Tibial nerve (tissue), 4 donors: ENCODE measurements around the gene CCN2. TPM values are rescaled to one million over a fixed set of nuclear protein-coding genes. Genes with fewer than 3 reads are reported as not detected.

ENCODE experiments used
- DNase-seq, 2 donors: peaks; one replicate each; pipeline ENCODE4 v3.0.0-alpha.2; 2019; ENCODE audit warnings: low spot score in 2 of 2
- H3K27ac ChIP-seq, 4 donors: fragments of 200-600 bp; sonication (generic) in 3 of 4; one replicate each; pipeline ENCODE4 v1.5.1; 2017 to 2019; ENCODE audit warnings: mild to moderate bottlenecking in 1 of 4
- H3K27me3 ChIP-seq, 2 donors: fragments of 200-600 bp; sonication (generic) in 1 of 2; one replicate each; pipeline versions ENCODE4 v1.5.1 to v1.6.0; 2017 to 2019
- H3K36me3 ChIP-seq, 3 donors: fragments of 200-600 bp; sonication (generic); one replicate each; pipeline ENCODE4 v1.5.1; 2018 to 2019
- H3K4me1 ChIP-seq, 4 donors: fragments of 200-600 bp; sonication (generic) in 3 of 4; one replicate each; pipeline ENCODE4 v1.5.1; 2017 to 2019
- H3K4me3 ChIP-seq, 4 donors: fragments of 200-600 bp; sonication (generic) in 3 of 4; one replicate each; pipeline ENCODE4 v1.5.1; 2017 to 2019; ENCODE audit warnings: mild to moderate bottlenecking in 1 of 4, moderate library complexity in 1 of 4
- H3K9me3 ChIP-seq, 4 donors: fragments of 200-600 bp; sonication (generic) in 3 of 4; one replicate each; pipeline ENCODE4 v1.5.1; 2017 to 2019
- CTCF ChIP-seq, 5 experiments: fragments of 200-600 bp in 3 of 5; fragments of 450-650 bp in 2 of 5; sonication (generic) in 3 of 5; IDR thresholded peaks; one replicate each; pipeline ENCODE4 v1.5.1; 2016 to 2019; ENCODE audit warnings: antibody characterized with exemption in 5 of 5, mild to moderate bottlenecking in 3 of 5, moderate library complexity in 2 of 5
- EP300 ChIP-seq, 2 donors: sonication (generic); formaldehyde crosslinking; IDR thresholded peaks; one replicate each; pipeline ENCODE4 v1.6.1; 2017; ENCODE audit warnings: antibody characterized with exemption in 2 of 2, mild to moderate bottlenecking in 1 of 2
- POLR2A ChIP-seq, 2 donors: fragments of 450-650 bp; IDR thresholded peaks; one replicate each; pipeline ENCODE4 v1.6.1; 2017; ENCODE audit warnings: antibody characterized with exemption in 2 of 2, mild to moderate bottlenecking in 2 of 2, moderate library complexity in 2 of 2
- WGBS, 2 donors: methylation state at CpG; one replicate each; pipeline ENCODE4 v1.1.5; 2018; 5-methylcytosine and 5-hydroxymethylcytosine counted together
- total RNA-seq, 4 donors: library from RNA; depleted of rRNA; stranded (reverse); fragments of >200 nt; gene quantifications; one replicate each; pipeline ENCODE4 v1.1.0, GENCODE V29; 2016

Gene CCN2
- total RNA-seq, 4 donors from 2014 or later: 206 to 411 (median 307) TPM

GRCh38 chr6:131966443-131966842 lies 15.3 kb upstream of the CCN2 start:
- TF ChIP-seq POLR2A (IDR thresholded peaks at IDR 0.05) (no peak), EP300 (IDR thresholded peaks at IDR 0.05) (no peak), CTCF (IDR thresholded peaks at IDR 0.05) (no peak)
- 83 to 88% methylated on average over 6 of the region's 6 CpGs for WGBS, 2 donors

GRCh38 chr6:131963063-131963462 lies 11.9 kb upstream of the CCN2 start:
- Histone ChIP-seq H3K36me3 (no peaks in the 10 kb centered on the region), H3K4me1 (peaks cover 0 to 6% (median 0%) of the 10 kb centered on the region in 4 donors), H3K27ac (no peak overlapping the region), H3K9me3 (no peaks in the 10 kb centered on the region), H3K27me3 (no peaks in the 10 kb centered on the region), H3K4me3 (no peak overlapping the region)
- no peak for DNase-seq
- no peak for TF ChIP-seq CTCF (IDR thresholded peaks at IDR 0.05)
- no peak for TF ChIP-seq POLR2A (IDR thresholded peaks at IDR 0.05)
- TF ChIP-seq EP300 (IDR thresholded peaks at IDR 0.05): no peak

More at GRCh38 chr6:131966443-131966842, 15.3 kb upstream of the CCN2 start:
- H3K4me3 ChIP-seq: no peak overlapping the region
- no peaks in the 10 kb centered on the region for H3K36me3 ChIP-seq
- no peak for DNase-seq
- no peaks in the 10 kb centered on the region for H3K4me1 ChIP-seq
- H3K27ac ChIP-seq: no peak overlapping the region
- no peaks in the 10 kb centered on the region for H3K27me3 ChIP-seq
- H3K9me3 ChIP-seq: no peaks in the 10 kb centered on the region

- Histone ChIP-seq H3K27me3 (no peaks in the 10 kb centered on the region), H3K36me3 (no peaks in the 10 kb centered on the region), H3K9me3 (no peaks in the 10 kb centered on the region), H3K27ac (no peak overlapping the region), H3K4me1 (peaks cover 0 to 6% (median 0%) of the 10 kb centered on the region in 4 donors), H3K4me3 (no peak overlapping the region)
- TF ChIP-seq EP300 (IDR thresholded peaks at IDR 0.05): no peak
- TF ChIP-seq CTCF (IDR thresholded peaks at IDR 0.05): peak in 3 of 5 experiments; percentile 6 to 22 (median 20)
- no peak for DNase-seq
- 30 to 34% methylated on average over 6 of the region's 6 CpGs for WGBS, 2 donors
These were observed 9.4 kb upstream of the CCN2 start for GRCh38 chr6:131960371-131961133.

GRCh38 chr6:131958542-131959470 lies 7.6 kb upstream of the CCN2 start:
- Histone ChIP-seq H3K27ac (no peak overlapping the region), H3K36me3 (no peaks in the 10 kb centered on the region), H3K4me3 (no peak overlapping the region), H3K27me3 (no peaks in the 10 kb centered on the region), H3K9me3 (no peaks in the 10 kb centered on the region), H3K4me1 (peaks cover 0 to 15% (median 6%) of the 10 kb centered on the region in 4 donors)
- 82 to 91% methylated on average over 11 of the region's 11 CpGs for WGBS, 2 donors
- TF ChIP-seq CTCF (IDR thresholded peaks at IDR 0.05): no peak
- DNase-seq: no peak

GRCh38 chr6:131958095-131958494 lies 6.9 kb upstream of the CCN2 start:
- 96 to 100% methylated on average over 3 of the region's 3 CpGs for WGBS, 2 donors
- TF ChIP-seq POLR2A (IDR thresholded peaks at IDR 0.05) (no peak), CTCF (IDR thresholded peaks at IDR 0.05) (no peak), EP300 (IDR thresholded peaks at IDR 0.05) (no peak)
- DNase-seq: no peak

More at GRCh38 chr6:131958095-131958494, 6.9 kb upstream of the CCN2 start:
- no peaks in the 10 kb centered on the region for H3K9me3 ChIP-seq
- H3K4me1 ChIP-seq: peaks cover 0 to 18% (median 6%) of the 10 kb centered on the region in 4 donors
- no peak overlapping the region for H3K4me3 ChIP-seq
- H3K27ac ChIP-seq: no peak overlapping the region
- no peaks in the 10 kb centered on the region for H3K36me3 ChIP-seq
- H3K27me3 ChIP-seq: no peaks in the 10 kb centered on the region
